PC-3 (cell line): ENCODE results near the gene MED14. TPM values are rescaled to one million over a fixed set of nuclear protein-coding genes. Genes with fewer than 3 reads are reported as not detected.
"Not testable (repeated sequence)": the region's sequence is repeated elsewhere in the genome, so short reads cannot be mapped to it uniquely, and the experiment has no call there.

ENCODE experiments used
- ATAC-seq: fragments of 200-7000 bp; cut with Tn5 transposase; 2 replicates; pipeline ENCODE4 v1.9.1; 2020; ENCODE audit warnings: mild to moderate bottlenecking, moderate library complexity
- BruUV-seq: library from RNA; stranded (reverse); fragments of 400-500 nt; replicated peaks from 2 replicates; lab custom pipeline; 2021; lab: Mats Ljungman, UMichigan
- CTCF ChIA-PET: fragments of 300-600 bp; sonication (Branson Sonifier 250); formaldehyde crosslinking; loops from one replicate; lab custom pipeline; 2022; ENCODE audit warnings: antibody characterized with exemption; lab: Charles Lee
- POLR2A ChIA-PET: fragments of 300-600 bp; sonication (Branson Sonifier 250); formaldehyde crosslinking; loops from one replicate; lab custom pipeline; 2022; ENCODE audit warnings: antibody characterized with exemption; ENCODE audit not compliant: unreplicated experiment; lab: Charles Lee
- DNase-seq: peaks from one replicate; pipeline ENCODE4 v3.0.0-alpha.2; 2015
- H2AFZ ChIP-seq: fragments of 300-600 bp; sonication (generic); 2 replicates; pipeline ENCODE4 v1.6.0; 2016; ENCODE audit warnings: antibody characterized with exemption, low read length
- H3F3A ChIP-seq: fragments of 300-600 bp; sonication (generic); one replicate; pipeline ENCODE4 v1.6.0; 2017; ENCODE audit warnings: antibody characterized with exemption, low read length, control low read depth, mild to moderate bottlenecking; ENCODE audit not compliant: unreplicated experiment
- H3K27ac ChIP-seq: fragments of 300-600 bp; sonication (generic); 2 replicates; pipeline ENCODE4 v1.5.1; 2016; ENCODE audit warnings: mild to moderate bottlenecking, low read length
- H3K27me3 ChIP-seq: fragments of 300-600 bp; sonication (generic); 2 replicates; pipeline ENCODE4 v1.6.1; 2016; ENCODE audit warnings: low read length, mixed read lengths
- H3K36me3 ChIP-seq: fragments of 300-600 bp; sonication (generic); 2 replicates; pipeline ENCODE4 v1.6.1; 2016; ENCODE audit warnings: low read depth, mixed run types, low read length, mixed read lengths
- H3K4me1 ChIP-seq: fragments of 300-600 bp; sonication (generic); 2 replicates; pipeline ENCODE4 v1.5.1; 2016; ENCODE audit warnings: low read length; ENCODE audit not compliant: insufficient read depth
- H3K4me2 ChIP-seq: fragments of 300-600 bp; sonication (generic); 2 replicates; pipeline ENCODE4 v1.6.0; 2016; ENCODE audit warnings: low read length
- H3K4me3 ChIP-seq: fragments of 300-600 bp; sonication (generic); 2 replicates; pipeline ENCODE4 v1.5.1; 2016; ENCODE audit warnings: mild to moderate bottlenecking, low read length, mixed read lengths
- H3K79me2 ChIP-seq: fragments of 300-600 bp; sonication (generic); 2 replicates; pipeline ENCODE4 v1.6.1; 2017; ENCODE audit warnings: low read length, mixed read lengths
- H3K9ac ChIP-seq: fragments of 300-600 bp; sonication (generic); 2 replicates; pipeline ENCODE4 v1.6.0; 2016; ENCODE audit warnings: mild to moderate bottlenecking, low read length
- H3K9me2 ChIP-seq: fragments of 300-600 bp; sonication (generic); replicated peaks from 2 replicates; pipeline ENCODE4 v1.6.1; 2016; ENCODE audit warnings: mixed run types, low read length, mixed read lengths
- H3K9me3 ChIP-seq: fragments of 300-600 bp; sonication (generic); 2 replicates; pipeline ENCODE4 v1.6.1; 2016; ENCODE audit warnings: low read length, mixed read lengths
- H4K20me1 ChIP-seq: fragments of 300-600 bp; sonication (generic); 2 replicates; pipeline ENCODE4 v1.6.1; 2016; ENCODE audit warnings: low read length, mixed read lengths
- CTCF ChIP-seq: fragments of 300-600 bp; sonication (generic); conservative IDR thresholded peaks from 2 replicates; pipeline ENCODE4 v1.5.1; 2017; ENCODE audit warnings: antibody characterized with exemption, low read depth, mild to moderate bottlenecking, low read length
- EZH2 ChIP-seq: fragments of 300-600 bp; sonication (generic); IDR thresholded peaks from one replicate; pipeline ENCODE4 v1.6.1; 2017; ENCODE audit warnings: antibody characterized with exemption, mild to moderate bottlenecking, low read length; ENCODE audit not compliant: unreplicated experiment
- EZH2phosphoT487 ChIP-seq: fragments of 300-600 bp; sonication (generic); IDR thresholded peaks from 2 replicates; pipeline ENCODE4 v1.6.1; 2018; ENCODE audit warnings: mild to moderate bottlenecking, antibody characterized with exemption, low read length, borderline replicate concordance
- intact Hi-C: fragments of 100-400 bp; cut with micrococcal nuclease; formaldehyde crosslinking; loops from 2 replicates; pipeline ENCODE4 v1.9.0; 2023
- total RNA-seq: library from RNA; depleted of rRNA; stranded (reverse); fragments of >200 nt; gene quantifications from 2 replicates; pipeline ENCODE4 v1.2.3, GENCODE V29; 2014

Gene MED14
- total RNA-seq, 1 experiment from 2014 or later, result 44.7 TPM

- DNase-seq (no peak), ATAC-seq (no peak)
- H4K20me1 ChIP-seq, result 0 out of 2 replicates have a peak, but pooled peaks cover 19% of the 10 kb centered on the region
- H3F3A ChIP-seq, result no peaks in the 10 kb centered on the region
- CTCF ChIA-PET, result interaction anchor here (0.7 to 1.0 kb wide), 2 partner anchors 57 to 83 kb away, joined by 3 to 6 read pairs; no protein-coding TSS in a partner anchor
- H2AFZ ChIP-seq, result peak overlapping the region; percentile 46; the same call in 1 of the 2 replicates
- intact Hi-C loops, result loop anchor here (2.0 to 10.0 kb wide), 2 partner anchors 60 to 350 kb away; partner anchors contain the start of gene USP9X
- H3K9me2 ChIP-seq, result no peaks in the 10 kb centered on the region
- peak overlapping the region; percentile 92 for H3K4me3 ChIP-seq
- H3K4me1 ChIP-seq, result peaks cover 25% of the 10 kb centered on the region
- peak overlapping the region; percentile 78 for H3K4me2 ChIP-seq
- TF ChIP-seq CTCF, result no peak
- no peak for TF ChIP-seq EZH2phosphoT487
- no peak for TF ChIP-seq EZH2
- H3K27me3 ChIP-seq, result no peaks in the 10 kb centered on the region
- no peaks in the 10 kb centered on the region for H3K36me3 ChIP-seq
- H3K79me2 ChIP-seq, result peaks cover 53% of the 10 kb centered on the region
- H3K9me3 ChIP-seq, result no peaks in the 10 kb centered on the region
- no TSS peak for BruUV-seq
- peak overlapping the region; percentile 91 for H3K27ac ChIP-seq
- POLR2A ChIA-PET, result no interaction called here
- peak overlapping the region; percentile 93 for H3K9ac ChIP-seq
These were observed 394 bp downstream of the MED14 start for GRCh38 chrX:40734971-40735324.

GRCh38 chrX:40733706-40734105 lies 1.6 kb downstream of the MED14 start:
- ChIA-PET CTCF (no interaction called here), POLR2A (no interaction called here)
- peaks cover 15% of the 10 kb centered on the region for H3K4me1 ChIP-seq
- peak overlapping the region; percentile 78 for H3K4me2 ChIP-seq
- H2AFZ ChIP-seq, result no peak overlapping the region
- no peaks in the 10 kb centered on the region for H3K9me3 ChIP-seq
- TF ChIP-seq CTCF (no peak), EZH2 (no peak), EZH2phosphoT487 (no peak)
- peak overlapping the region; percentile 93; the same call in 1 of the 2 replicates for H3K9ac ChIP-seq
- DNase-seq, result no peak
- H3K4me3 ChIP-seq, result peak overlapping the region; percentile 92
- H3K9me2 ChIP-seq, result no peaks in the 10 kb centered on the region
- no peaks in the 10 kb centered on the region for H3K27me3 ChIP-seq
- H3F3A ChIP-seq, result no peaks in the 10 kb centered on the region
- intact Hi-C loops, result loop anchor here (2.0 to 10.0 kb wide), 2 partner anchors 61 to 351 kb away; partner anchors contain the start of gene USP9X
- peaks cover 66% of the 10 kb centered on the region for H3K79me2 ChIP-seq
- ATAC-seq, result no peak
- H4K20me1 ChIP-seq, result 0 out of 2 replicates have a peak, but pooled peaks cover 21% of the 10 kb centered on the region
- no TSS peak for BruUV-seq
- H3K27ac ChIP-seq, result no peak overlapping the region
- H3K36me3 ChIP-seq, result no peaks in the 10 kb centered on the region

- H3K36me3 ChIP-seq, H3K4me3 ChIP-seq, BruUV-seq, H3K4me1 ChIP-seq, H3F3A ChIP-seq, H3K27ac ChIP-seq, ATAC-seq, H3K9ac ChIP-seq, H3K27me3 ChIP-seq, POLR2A ChIA-PET, H3K9me2 ChIP-seq, CTCF ChIA-PET, DNase-seq, H2AFZ ChIP-seq, H3K9me3 ChIP-seq: not testable (repeated sequence)
- Histone ChIP-seq H3K4me2 (0 out of 2 replicates have a peak overlapping the region, but pooled peaks have one; percentile 78), H4K20me1 (peaks cover 25% of the 10 kb centered on the region), H3K79me2 (peaks cover 78% of the 10 kb centered on the region)
- intact Hi-C loops, result loop anchor here (10.0 kb wide), 1 partner anchor 352 kb away; the partner anchor contains the start of gene USP9X
These were observed 2.8 kb downstream of the MED14 start for GRCh38 chrX:40732499-40732898.
